ENCODE measurements around the gene MTMR8. TPM values are rescaled to one million over a fixed set of nuclear protein-coding genes. Genes with fewer than 3 reads are reported as not detected.
A peak's percentile ranks its signal among the peaks of the same experiment; 100 is the strongest.
"Not testable (repeated sequence)": the region's sequence is repeated elsewhere in the genome, so short reads cannot be mapped to it uniquely, and the experiment has no call there.

MTMR8 gene
- total RNA-seq, 4 donors from 2014 or later: 7.0 to 13.0 (median 8.9) TPM

DNA sequence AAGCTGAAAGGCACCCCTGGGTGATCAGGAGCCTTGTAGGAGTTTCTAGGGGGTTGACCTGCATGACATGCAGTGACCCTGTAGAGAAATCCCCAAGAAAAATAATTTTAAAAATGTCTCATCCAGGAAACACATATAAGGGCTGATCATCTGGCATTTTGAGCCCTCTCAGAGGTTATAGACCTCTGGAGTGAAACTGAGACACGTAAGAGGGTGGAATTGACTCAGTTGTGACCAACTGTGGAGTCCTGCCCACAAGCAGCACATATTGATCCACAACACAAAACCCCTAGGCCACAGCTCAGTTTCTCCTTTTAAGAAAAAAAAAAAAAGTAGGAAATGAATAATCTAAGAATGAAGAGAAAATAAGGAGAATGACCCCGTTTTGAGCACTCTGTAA lies 32.5 kb upstream of the MTMR8 start:
- Histone ChIP-seq H3K9me3 (no peaks in the 10 kb centered on the region), H3K36me3 (no peaks in the 10 kb centered on the region), H3K4me1 (no peaks in the 10 kb centered on the region), H3K4me3 (no peak overlapping the region), H3K27ac (no peak overlapping the region), H3K27me3 (no peaks in the 10 kb centered on the region)
- no peak for TF ChIP-seq POLR2A (IDR thresholded peaks at IDR 0.05)
- TF ChIP-seq, protein P1, sequence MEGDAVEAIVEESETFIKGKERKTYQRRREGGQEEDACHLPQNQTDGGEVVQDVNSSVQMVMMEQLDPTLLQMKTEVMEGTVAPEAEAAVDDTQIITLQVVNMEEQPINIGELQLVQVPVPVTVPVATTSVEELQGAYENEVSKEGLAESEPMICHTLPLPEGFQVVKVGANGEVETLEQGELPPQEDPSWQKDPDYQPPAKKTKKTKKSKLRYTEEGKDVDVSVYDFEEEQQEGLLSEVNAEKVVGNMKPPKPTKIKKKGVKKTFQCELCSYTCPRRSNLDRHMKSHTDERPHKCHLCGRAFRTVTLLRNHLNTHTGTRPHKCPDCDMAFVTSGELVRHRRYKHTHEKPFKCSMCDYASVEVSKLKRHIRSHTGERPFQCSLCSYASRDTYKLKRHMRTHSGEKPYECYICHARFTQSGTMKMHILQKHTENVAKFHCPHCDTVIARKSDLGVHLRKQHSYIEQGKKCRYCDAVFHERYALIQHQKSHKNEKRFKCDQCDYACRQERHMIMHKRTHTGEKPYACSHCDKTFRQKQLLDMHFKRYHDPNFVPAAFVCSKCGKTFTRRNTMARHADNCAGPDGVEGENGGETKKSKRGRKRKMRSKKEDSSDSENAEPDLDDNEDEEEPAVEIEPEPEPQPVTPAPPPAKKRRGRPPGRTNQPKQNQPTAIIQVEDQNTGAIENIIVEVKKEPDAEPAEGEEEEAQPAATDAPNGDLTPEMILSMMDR (IDR thresholded peaks at IDR 0.05): no peak
- DNase-seq: no peak

DNA sequence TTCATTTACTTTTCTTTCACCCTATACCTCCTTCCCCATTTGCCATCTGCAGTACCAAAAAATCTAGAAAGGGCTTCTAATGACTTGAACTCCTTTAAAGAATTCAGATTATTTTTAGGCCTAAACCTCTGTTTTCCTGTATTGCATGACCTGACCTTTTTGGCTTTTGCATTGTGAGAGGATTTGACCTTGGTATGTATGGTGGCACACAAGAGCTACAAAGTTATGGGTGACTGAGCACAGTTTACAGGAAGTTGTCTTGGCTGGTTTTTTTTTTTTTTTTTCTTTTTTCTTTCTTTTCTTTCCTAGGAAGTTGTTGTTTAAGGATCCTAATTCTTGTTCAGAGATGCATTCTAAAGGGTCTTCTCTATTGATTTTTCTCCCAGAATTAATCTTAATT lies 32.0 kb upstream of the MTMR8 start:
- Histone ChIP-seq H3K27me3 (no peaks in the 10 kb centered on the region), H3K4me3 (no peak overlapping the region), H3K36me3 (no peaks in the 10 kb centered on the region), H3K27ac (no peak overlapping the region), H3K9me3 (no peaks in the 10 kb centered on the region), H3K4me1 (no peaks in the 10 kb centered on the region)
- no peak for DNase-seq
- TF ChIP-seq, protein P1 (IDR thresholded peaks at IDR 0.05): no peak
- TF ChIP-seq POLR2A (IDR thresholded peaks at IDR 0.05): no peak

DNA sequence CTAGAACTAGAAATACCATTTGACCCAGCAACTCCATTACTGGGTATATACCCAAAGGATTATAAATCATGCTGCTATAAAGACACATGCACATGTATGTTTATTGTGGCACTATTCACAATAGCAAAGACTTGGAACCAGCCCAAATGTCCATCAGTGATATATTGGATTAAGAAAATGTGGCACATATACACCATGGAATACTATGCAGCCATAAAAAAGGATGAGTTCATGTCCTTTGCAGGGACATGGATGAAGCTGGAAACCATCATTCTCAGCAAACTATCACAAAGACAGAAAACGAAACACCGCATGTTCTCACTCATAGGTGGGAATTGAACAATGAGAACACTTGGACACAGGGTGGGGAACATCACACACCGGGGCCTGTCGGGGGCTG lies 14.5 kb upstream of the MTMR8 start:
- not testable (repeated sequence) for H3K27me3 ChIP-seq, H3K36me3 ChIP-seq, H3K9me3 ChIP-seq, H3K4me3 ChIP-seq, DNase-seq, H3K4me1 ChIP-seq, H3K27ac ChIP-seq

DNA sequence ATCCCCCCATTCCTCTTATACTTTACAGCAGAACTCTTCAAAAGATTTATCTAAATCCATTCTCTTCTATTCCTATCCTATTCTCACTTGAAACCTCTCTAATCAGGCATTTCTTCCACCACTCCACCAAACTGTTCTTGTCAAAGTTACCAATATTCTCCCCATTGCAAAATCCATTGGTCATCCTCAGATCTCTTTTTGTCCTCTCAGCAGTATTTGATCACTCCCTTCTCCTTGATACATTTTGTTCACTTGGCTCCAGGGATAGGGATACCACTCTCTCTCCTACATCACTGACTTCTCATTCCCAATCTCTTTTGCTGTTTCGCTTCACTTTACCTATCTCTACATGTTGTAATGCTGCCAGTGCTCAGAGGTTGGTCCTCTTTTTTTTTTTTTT lies 2.8 kb upstream of the MTMR8 start:
- Histone ChIP-seq H3K9me3 (no peaks in the 10 kb centered on the region), H3K36me3 (no peaks in the 10 kb centered on the region), H3K4me3 (no peak overlapping the region), H3K4me1 (no peaks in the 10 kb centered on the region), H3K27ac (no peak overlapping the region), H3K27me3 (no peaks in the 10 kb centered on the region)
- TF ChIP-seq, protein P1 (IDR thresholded peaks at IDR 0.05): no peak
- no peak for TF ChIP-seq POLR2A (IDR thresholded peaks at IDR 0.05)
- no peak for DNase-seq

GRCh38 chrX:64395568-64395929 lies 297 bp upstream of the MTMR8 start:
- Histone ChIP-seq H3K4me1 (no peaks in the 10 kb centered on the region), H3K9me3 (no peaks in the 10 kb centered on the region), H3K27me3 (no peaks in the 10 kb centered on the region), H3K27ac (peak overlapping the region in 2 of 4 donors; percentile 55 to 57), H3K4me3 (peak overlapping the region; percentile 55 to 73 (median 67)), H3K36me3 (no peaks in the 10 kb centered on the region)
- TF ChIP-seq, protein P1 (IDR thresholded peaks at IDR 0.05): no peak
- TF ChIP-seq POLR2A (IDR thresholded peaks at IDR 0.05): no peak
- no peak for DNase-seq

- Histone ChIP-seq H3K27ac (peak overlapping the region in 1 of 4 donors; percentile 57), H3K9me3 (no peaks in the 10 kb centered on the region), H3K4me3 (peak overlapping the region; percentile 55 to 73 (median 67)), H3K4me1 (no peaks in the 10 kb centered on the region), H3K36me3 (no peaks in the 10 kb centered on the region), H3K27me3 (no peaks in the 10 kb centered on the region)
- no peak for TF ChIP-seq POLR2A (IDR thresholded peaks at IDR 0.05)
- TF ChIP-seq, protein P1 (IDR thresholded peaks at IDR 0.05): no peak
- DNase-seq: no peak
These were observed 986 bp downstream of the MTMR8 start for GRCh38 chrX:64394059-64394873.
